Caco-2 (cell line): Measurements from ENCODE around the gene CPA2. TPM values are rescaled to one million over a fixed set of nuclear protein-coding genes. Genes with fewer than 3 reads are reported as not detected.
A peak's percentile ranks its signal among the peaks of the same experiment; 100 is the strongest.

Experiments used
- Bru-seq: library from RNA; stranded (reverse); fragments of 400-500 nt; gene quantifications from one replicate; lab custom pipeline; 2021; lab: Mats Ljungman, UMichigan
- BruChase-seq, 2 experiments: library from RNA; stranded (reverse); fragments of 400-500 nt; gene quantifications; one replicate each; lab custom pipeline; 2021; lab: Mats Ljungman, UMichigan
- BruUV-seq: library from RNA; stranded (reverse); fragments of 400-500 nt; replicated peaks from 2 replicates; lab custom pipeline; 2021; lab: Mats Ljungman, UMichigan
- CTCF ChIA-PET: fragments of 300-600 bp; sonication (Branson Sonifier 250); formaldehyde crosslinking; loops from one replicate; lab custom pipeline; 2022; ENCODE audit warnings: antibody characterized with exemption; lab: Charles Lee
- POLR2A ChIA-PET: fragments of 300-600 bp; sonication (Branson Sonifier 250); formaldehyde crosslinking; loops from one replicate; lab custom pipeline; 2022; ENCODE audit warnings: antibody characterized with exemption; lab: Charles Lee
- DNase-seq, 2 experiments: peaks; one replicate each; pipeline versions ENCODE4 v3.0.0 to v3.0.0-alpha.2; 2020 to 2022
- H3K27me3 ChIP-seq: replicated peaks from 2 replicates; pipeline ENCODE4 v1.6.0; 2011; ENCODE audit warnings: low read length; ENCODE audit not compliant: control insufficient read depth, insufficient read depth
- H3K36me3 ChIP-seq: 2 replicates; pipeline ENCODE4 v1.5.1; 2011; ENCODE audit warnings: low read length; ENCODE audit not compliant: control insufficient read depth, insufficient read depth
- H3K4me1 ChIP-seq: fragments of 250-450 bp; sonication (Bioruptor Pico); 2 replicates; pipeline ENCODE4 v1.5.1; 2020; ENCODE audit warnings: mild to moderate bottlenecking
- H3K4me3 ChIP-seq: 2 replicates; pipeline ENCODE4 v1.5.1; 2011; ENCODE audit warnings: low read depth, mild to moderate bottlenecking, control low read depth, low read length
- H3K9me3 ChIP-seq: fragments of 250-450 bp; sonication (Bioruptor Pico); 2 replicates; pipeline ENCODE4 v1.5.1; 2020; ENCODE audit warnings: mild to moderate bottlenecking, moderate library complexity
- H3K27ac Mint-ChIP-seq: one replicate; pipeline ENCODE4 v1.8.0; 2022; ENCODE audit warnings: mixed read lengths; ENCODE audit not compliant: unreplicated experiment
- H3K27me3 Mint-ChIP-seq: one replicate; pipeline ENCODE4 v1.8.0; 2022; ENCODE audit warnings: mixed read lengths; ENCODE audit not compliant: insufficient read depth, unreplicated experiment
- H3K36me3 Mint-ChIP-seq: one replicate; pipeline ENCODE4 v1.8.0; 2022; ENCODE audit warnings: mild to moderate bottlenecking, mixed read lengths; ENCODE audit not compliant: insufficient read depth, unreplicated experiment
- H3K4me1 Mint-ChIP-seq: one replicate; pipeline ENCODE4 v1.8.0; 2022; ENCODE audit warnings: low read depth, mixed read lengths; ENCODE audit not compliant: unreplicated experiment
- H3K4me3 Mint-ChIP-seq: one replicate; pipeline ENCODE4 v1.8.0; 2022; ENCODE audit warnings: mild to moderate bottlenecking, moderate library complexity, mixed read lengths; ENCODE audit not compliant: unreplicated experiment
- H3K9me3 Mint-ChIP-seq: one replicate; pipeline ENCODE4 v1.8.0; 2022; ENCODE audit warnings: mixed read lengths; ENCODE audit not compliant: unreplicated experiment
- intact Hi-C: fragments of 100-400 bp; cut with micrococcal nuclease; formaldehyde crosslinking; loops from one replicate; pipeline ENCODE4 v1.10.0; 2022; ENCODE audit not compliant: unreplicated experiment
- long read RNA-seq: library from polyadenylated mRNA; stranded (forward); transcript quantifications from one replicate; pipeline ENCODE4 v2.0.0, GENCODE V29; 2022
- total RNA-seq: library from RNA; stranded (reverse); gene quantifications from 2 replicates; pipeline ENCODE4 v1.2.3, GENCODE V29; 2022
- TF ChIP-seq, protein P1 (sequence below), 2 experiments: fragments of 200-600 bp in 1 of 2; IDR thresholded peaks; 1 replicate in 1 of 2; 2 replicates in 1 of 2; pipeline versions ENCODE4 v1.5.1 to v1.8.0; 2011 to 2022; ENCODE audit warnings: antibody characterized with exemption in 1 of 2, control low read depth in 1 of 2, inconsistent platforms in 1 of 2, low read depth in 1 of 2, low read length in 1 of 2, mild to moderate bottlenecking in 1 of 2, moderate library complexity in 1 of 2; ENCODE audit not compliant: insufficient read depth in 1 of 2, severe bottlenecking in 1 of 2, unreplicated experiment in 1 of 2

Gene CPA2
- 26.1 and 27.6 TPM in 2 replicates for total RNA-seq
- percentile 51 among the genes with signal in this experiment for Bru-seq, nascent RNA
- BruChase-seq, experiment 1, labeled RNA remaining after a 2-hour chase, result percentile 47 among the genes with signal in this experiment
- BruChase-seq, experiment 2, labeled RNA remaining after a 6-hour chase, result percentile 45 among the genes with signal in this experiment
- long read RNA-seq, transcript CPA2-201 (11 exons, 1,366 nt), result major isoform, 62 of 74 reads
- long read RNA-seq, partial matches to known transcripts, result 1 of 74 reads
- long read RNA-seq, other reads (novel, unspliced or antisense), result 7 of 74 reads

DNA sequence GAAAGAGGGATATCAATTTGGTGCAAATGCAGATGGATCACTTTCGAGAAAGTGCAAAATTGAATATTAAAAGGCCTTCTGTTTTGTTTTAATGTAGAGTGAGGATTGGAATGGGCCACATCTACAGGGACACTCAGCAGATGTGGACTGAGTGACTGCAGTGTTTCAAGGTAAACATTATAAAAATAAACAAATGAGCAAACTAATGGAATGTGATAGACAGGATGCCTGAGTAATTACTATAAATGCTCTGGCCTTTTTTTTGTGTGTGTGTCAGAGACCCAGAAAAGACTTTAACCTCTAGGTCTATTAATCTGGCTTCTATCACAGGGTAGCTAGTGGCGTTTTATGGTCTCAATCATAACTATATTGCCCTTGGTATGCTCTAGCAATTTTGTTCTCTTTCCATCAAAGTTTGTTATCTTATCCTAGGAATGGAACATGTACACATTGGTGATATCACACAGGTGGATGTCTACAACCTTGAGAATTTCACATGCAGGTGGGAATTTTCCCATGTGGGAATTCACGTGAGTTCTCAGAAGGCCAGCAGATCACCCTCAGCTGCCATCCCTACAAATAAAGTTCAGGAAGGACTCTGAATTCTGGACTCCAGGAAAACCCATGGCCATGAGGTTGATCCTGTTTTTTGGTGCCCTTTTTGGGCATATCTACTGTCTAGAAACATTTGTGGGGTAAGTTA lies at the start of gene CPA2:
CPA2 (plus strand) TSS at position 606 of the 703 bp plus-strand sequence; CDS start at position 625, 19 bp downstream.
- no peak within 1 kb of the TSS for H3K4me3 ChIP-seq
- Mint-ChIP-seq H3K9me3 (peaks cover 10% of the 10 kb centered on the region), H3K36me3 (peaks cover 5% of the 10 kb centered on the region), H3K4me1 (peaks cover 12% of the 10 kb centered on the region), H3K27me3 (no peaks in the 10 kb centered on the region), H3K4me3 (peak within 1 kb of the TSS; percentile 6), H3K27ac (peak within 1 kb of the TSS; percentile 13)
- ChIA-PET POLR2A (no interaction called here), CTCF (no interaction called here)
- no peaks in the 10 kb centered on the region for H3K27me3 ChIP-seq
- peak in 1 of 2 experiments; percentile 30 for DNase-seq
- BruUV-seq, result no TSS peak
- TF ChIP-seq, protein P1, sequence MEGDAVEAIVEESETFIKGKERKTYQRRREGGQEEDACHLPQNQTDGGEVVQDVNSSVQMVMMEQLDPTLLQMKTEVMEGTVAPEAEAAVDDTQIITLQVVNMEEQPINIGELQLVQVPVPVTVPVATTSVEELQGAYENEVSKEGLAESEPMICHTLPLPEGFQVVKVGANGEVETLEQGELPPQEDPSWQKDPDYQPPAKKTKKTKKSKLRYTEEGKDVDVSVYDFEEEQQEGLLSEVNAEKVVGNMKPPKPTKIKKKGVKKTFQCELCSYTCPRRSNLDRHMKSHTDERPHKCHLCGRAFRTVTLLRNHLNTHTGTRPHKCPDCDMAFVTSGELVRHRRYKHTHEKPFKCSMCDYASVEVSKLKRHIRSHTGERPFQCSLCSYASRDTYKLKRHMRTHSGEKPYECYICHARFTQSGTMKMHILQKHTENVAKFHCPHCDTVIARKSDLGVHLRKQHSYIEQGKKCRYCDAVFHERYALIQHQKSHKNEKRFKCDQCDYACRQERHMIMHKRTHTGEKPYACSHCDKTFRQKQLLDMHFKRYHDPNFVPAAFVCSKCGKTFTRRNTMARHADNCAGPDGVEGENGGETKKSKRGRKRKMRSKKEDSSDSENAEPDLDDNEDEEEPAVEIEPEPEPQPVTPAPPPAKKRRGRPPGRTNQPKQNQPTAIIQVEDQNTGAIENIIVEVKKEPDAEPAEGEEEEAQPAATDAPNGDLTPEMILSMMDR (IDR thresholded peaks at IDR 0.05; ENCODE audit: insufficient read depth in 1 of 2, low read depth in 1 of 2, low read length in 1 of 2, severe bottlenecking in 1 of 2, unreplicated experiment in 1 of 2), result no peak
- no peaks in the 10 kb centered on the region for H3K36me3 ChIP-seq
- peaks cover 16% of the 10 kb centered on the region for H3K4me1 ChIP-seq
- H3K9me3 ChIP-seq, result no peaks in the 10 kb centered on the region
- intact Hi-C loops, result no loop called here

DNA sequence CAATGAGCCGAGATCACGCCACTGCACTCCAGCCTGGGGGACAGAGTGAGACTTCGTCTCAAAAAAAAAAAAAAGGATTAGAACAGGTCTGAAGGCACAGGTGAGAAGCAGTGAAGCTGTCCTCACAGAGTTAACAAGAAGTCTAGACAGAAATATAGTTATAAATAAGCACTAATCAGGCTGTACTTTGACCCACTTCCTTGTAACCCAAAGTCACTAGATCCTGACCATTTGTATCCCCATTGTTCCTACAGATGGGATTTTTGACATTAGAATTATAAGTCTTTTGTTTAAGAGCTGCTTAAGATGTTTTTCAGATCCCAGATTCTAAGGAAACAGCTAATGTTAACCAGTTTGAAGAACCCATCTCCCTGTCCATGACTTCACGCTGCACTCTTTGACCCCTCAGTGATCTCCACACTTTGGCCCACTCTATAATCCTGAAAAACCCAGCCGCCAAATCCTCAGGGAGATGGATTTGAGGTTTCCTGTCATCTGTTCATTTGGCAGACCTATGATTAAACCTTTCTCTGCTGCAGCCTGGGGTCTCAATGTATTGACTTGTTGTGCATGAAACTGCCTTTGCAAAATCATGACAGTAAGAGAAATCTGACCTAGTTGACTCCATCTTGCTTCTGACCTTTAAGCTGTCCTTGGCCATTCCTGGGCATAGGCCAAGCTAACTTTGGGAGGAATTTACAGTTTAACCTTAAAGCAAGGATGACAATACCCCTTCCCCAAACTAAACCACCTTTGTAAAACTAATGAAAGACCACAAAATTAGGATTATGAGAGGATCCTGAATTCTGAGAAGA lies 47.6 kb upstream of the CPA2 start:
- ChIA-PET CTCF (interaction anchor here (0.9 kb wide), 1 partner anchor 10 kb away, joined by 3 read pairs; no protein-coding TSS in a partner anchor), POLR2A (no interaction called here)
- intact Hi-C loops, result no loop called here
- Histone ChIP-seq H3K4me3 (no peak overlapping the region), H3K4me1 (no peaks in the 10 kb centered on the region), H3K27me3 (no peaks in the 10 kb centered on the region), H3K9me3 (no peaks in the 10 kb centered on the region), H3K36me3 (no peaks in the 10 kb centered on the region)
- H3K27me3 Mint-ChIP-seq, result no peaks in the 10 kb centered on the region
- H3K27ac Mint-ChIP-seq, result no peak overlapping the region
- no peaks in the 10 kb centered on the region for H3K36me3 Mint-ChIP-seq
- TF ChIP-seq, protein P1 (IDR thresholded peaks at IDR 0.05; ENCODE audit: insufficient read depth in 1 of 2, low read depth in 1 of 2, low read length in 1 of 2, severe bottlenecking in 1 of 2, unreplicated experiment in 1 of 2), result no peak
- H3K4me1 Mint-ChIP-seq, result no peaks in the 10 kb centered on the region
- BruUV-seq, result no TSS peak
- H3K4me3 Mint-ChIP-seq, result no peak overlapping the region
- no peaks in the 10 kb centered on the region for H3K9me3 Mint-ChIP-seq
- no peak for DNase-seq

DNA sequence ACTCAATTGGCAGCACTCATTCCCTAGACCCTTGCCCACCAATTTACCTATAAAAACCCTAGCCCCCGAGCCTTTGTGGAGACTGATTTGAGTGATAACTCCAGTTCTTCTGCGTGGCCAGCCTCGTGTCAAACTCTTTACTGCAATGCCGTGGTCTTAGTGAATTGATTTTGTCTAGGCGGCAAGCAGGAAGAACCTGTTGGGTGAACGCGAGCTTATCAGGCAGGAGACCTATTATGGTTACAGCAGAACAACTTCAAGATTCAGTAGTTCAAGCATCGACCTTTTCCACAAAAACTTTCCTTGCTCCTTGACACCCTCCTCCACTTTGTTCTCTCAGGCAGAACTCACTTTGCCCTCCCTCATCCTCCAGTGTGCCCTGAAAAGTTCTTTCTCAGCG lies 46.8 kb upstream of the CPA2 start:
- Mint-ChIP-seq H3K27ac (no peak overlapping the region), H3K9me3 (no peaks in the 10 kb centered on the region), H3K36me3 (no peaks in the 10 kb centered on the region), H3K4me3 (no peak overlapping the region), H3K4me1 (no peaks in the 10 kb centered on the region), H3K27me3 (no peaks in the 10 kb centered on the region)
- POLR2A ChIA-PET, result no interaction called here
- H3K4me1 ChIP-seq, result no peaks in the 10 kb centered on the region
- DNase-seq, result no peak
- H3K36me3 ChIP-seq, result no peaks in the 10 kb centered on the region
- H3K4me3 ChIP-seq, result no peak overlapping the region
- H3K9me3 ChIP-seq, result no peaks in the 10 kb centered on the region
- no TSS peak for BruUV-seq
- TF ChIP-seq, protein P1 (IDR thresholded peaks at IDR 0.05; ENCODE audit: insufficient read depth in 1 of 2, low read depth in 1 of 2, low read length in 1 of 2, severe bottlenecking in 1 of 2, unreplicated experiment in 1 of 2), result no peak
- intact Hi-C loops, result no loop called here
- CTCF ChIA-PET, result no interaction called here
- no peaks in the 10 kb centered on the region for H3K27me3 ChIP-seq
